HG02938 (cell line): Measurements from ENCODE around the gene CNNM2.

ENCODE experiments used
- ATAC-seq: cut with Tn5 transposase; IDR thresholded peaks from one replicate; pipeline ENCODE4 v1.9.1; 2021; ENCODE audit warnings: mild to moderate bottlenecking, moderate library complexity; ENCODE audit not compliant: unreplicated experiment

CNNM2 gene

GRCh38 chr10:102917962-102918816 lies at the start of gene CNNM2:
Gene CNNM2, plus strand, starts transcription at chr10:102918294. Its CDS starts 187 bp downstream, at chr10:102918481.
- ATAC-seq, result peak; percentile 86

GRCh38 chr10:102868911-102869257 lies 49.2 kb upstream of the CNNM2 start:
- no peak for ATAC-seq

- no peak for ATAC-seq
Observed at GRCh38 chr10:102869258-102870198, 48.6 kb upstream of the CNNM2 start, which contains the start of gene AS3MT. Gene AS3MT, plus strand, starts transcription at chr10:102869470. Its CDS starts 123 bp downstream, at chr10:102869593.

- no peak for ATAC-seq
Observed at GRCh38 chr10:102870221-102870620, 47.9 kb upstream of the CNNM2 start.

GRCh38 chr10:102872163-102872562 lies 45.9 kb upstream of the CNNM2 start:
- ATAC-seq, result no peak

- no peak for ATAC-seq
Observed at GRCh38 chr10:102876747-102877153, 41.3 kb upstream of the CNNM2 start.

GRCh38 chr10:102878629-102879028 lies 39.5 kb upstream of the CNNM2 start:
- ATAC-seq, result no peak

- no peak for ATAC-seq
Observed at GRCh38 chr10:102880256-102880655, 37.8 kb upstream of the CNNM2 start.

- no peak for ATAC-seq
Observed at GRCh38 chr10:102888048-102888447, 30.0 kb upstream of the CNNM2 start.

GRCh38 chr10:102894466-102895213 lies 23.5 kb upstream of the CNNM2 start:
- ATAC-seq, result no peak

- ATAC-seq, result no peak
Observed at GRCh38 chr10:102900006-102900405, 18.1 kb upstream of the CNNM2 start.

GRCh38 chr10:102904346-102904745 lies 13.7 kb upstream of the CNNM2 start:
- no peak for ATAC-seq

GRCh38 chr10:102906507-102906906 lies 11.6 kb upstream of the CNNM2 start:
- no peak for ATAC-seq

GRCh38 chr10:102914781-102915180 lies 3.3 kb upstream of the CNNM2 start:
- no peak for ATAC-seq

GRCh38 chr10:102916173-102916572 lies 1.9 kb upstream of the CNNM2 start:
- ATAC-seq, result no peak

GRCh38 chr10:102917314-102917961 lies 656 bp upstream of the CNNM2 start:
- ATAC-seq, result peak; percentile 29

- ATAC-seq, result no peak
Observed at GRCh38 chr10:102918817-102919245, 737 bp downstream of the CNNM2 start.

GRCh38 chr10:102919246-102919959 lies 1.3 kb downstream of the CNNM2 start:
- no peak for ATAC-seq

- ATAC-seq, result no peak
Observed at GRCh38 chr10:102919992-102920739, 2.1 kb downstream of the CNNM2 start.
